ENCODE measurements around the gene SMYD2. TPM values are rescaled to one million over a fixed set of nuclear protein-coding genes. Genes with fewer than 3 reads are reported as not detected.

SMYD2 gene
- total and polyA plus RNA-seq, 10 of the 15 experiments (the other 5 are each of a cell fraction or from before 2014, with no cell fraction given), result 8.3 to 55.7 (median 26.4) TPM

DNA sequence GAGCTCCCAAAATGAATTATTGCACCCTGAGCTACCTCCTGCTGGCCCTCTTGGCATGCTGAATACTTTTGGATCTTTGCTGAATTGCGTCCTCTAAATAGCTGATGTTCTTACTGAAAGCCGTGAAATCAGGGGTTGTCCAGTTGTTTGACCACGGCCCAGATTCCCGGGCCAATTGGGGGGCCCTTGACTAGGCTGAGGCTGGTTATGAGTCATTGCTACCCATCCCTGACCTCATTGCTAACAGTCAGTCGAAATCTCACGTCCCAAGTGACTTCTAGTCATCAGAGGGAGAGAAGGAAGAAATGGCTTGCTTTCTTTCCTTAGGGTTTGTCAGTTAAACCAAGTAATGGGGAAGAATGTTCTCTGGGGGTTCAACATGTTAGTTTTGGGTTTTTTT lies 37.4 kb downstream of the SMYD2 start:
- peaks cover 3% of the 10 kb centered on the region in 2 experiments; a peak in 2 of 4 replicates for H3K36me3 ChIP-seq (ENCODE audit: control insufficient read depth in 2 of 2, insufficient read depth in 2 of 2, low read length in 1 of 2)
- WGBS (ENCODE audit: insufficient coverage, insufficient replicate concordance, low lambda C conversion rate, missing lambda C conversion rate), result 18% methylated on average over 6 of the region's 6 CpGs
- H3K27ac ChIP-seq (ENCODE audit: control insufficient read depth, insufficient read depth), result no peak overlapping the region; the same call in 1 of the 2 replicates
- DNase-seq (ENCODE audit: low read depth, low spot score) (no peak), FAIRE-seq (no peak), ATAC-seq (peak; percentile 16; the same call in 2 of the 3 replicates)
- no peak overlapping the region; the same call in 1 of the 2 replicates for H2AFZ ChIP-seq (ENCODE audit: control insufficient read depth, low read depth, low read length)
- H3K9ac ChIP-seq (ENCODE audit: control insufficient read depth, insufficient read depth, low read length), result no peak overlapping the region
- ChIA-PET RAD21 (ENCODE audit: unreplicated experiment) (interaction anchor here (1.0 to 3.2 kb wide), 6 partner anchors 10 to 60 kb away, joined by 3 to 17 read pairs (median 5); partner anchors contain the start of gene SMYD2), CTCF (interaction anchor here (0.6 to 9.2 kb wide), 7 partner anchors 12 to 678 kb away, joined by 3 to 132 read pairs (median 3); no protein-coding TSS in a partner anchor), POLR2A (no interaction called here), SMC1A (ENCODE audit: uncharacterized antibody, unreplicated experiment) (interaction anchor here (0.8 to 3.9 kb wide), 9 partner anchors 9 to 262 kb away, joined by 3 to 31 read pairs (median 4); no protein-coding TSS in a partner anchor)
- H3K27me3 ChIP-seq (replicated peaks in 1 of 2; ENCODE audit: control insufficient read depth in 2 of 2, insufficient read depth in 2 of 2, low read length in 1 of 2), result no peaks in the 10 kb centered on the region
- TF ChIP-seq NFIC (IDR thresholded peaks at IDR 0.05; ENCODE audit: low read depth, low read length) (peak; percentile 60; the same call in 1 of the 2 replicates), IKZF1 (conservative IDR thresholded peaks at IDR 0.05) (peak; percentile 42), TCF7 (IDR thresholded peaks at IDR 0.05; ENCODE audit: borderline replicate concordance) (no peak), SIN3A (IDR thresholded peaks at IDR 0.05; ENCODE audit: low read depth, low read length) (no peak), RUNX3 (IDR thresholded peaks at IDR 0.05; ENCODE audit: low read length) (peak; percentile 78), SP1 (IDR thresholded peaks at IDR 0.05; ENCODE audit: low read depth, low read length) (no peak), JUNB (IDR thresholded peaks at IDR 0.05) (peak; percentile 79), TARDBP (IDR thresholded peaks at IDR 0.05; ENCODE audit: borderline replicate concordance) (no peak), SUPT20H (IDR thresholded peaks at IDR 0.05; ENCODE audit: borderline replicate concordance, control insufficient read depth, low read depth, low read length) (no peak), ETV6 (conservative IDR thresholded peaks at IDR 0.05 in 1 of 2, IDR thresholded peaks at IDR 0.05 in 1 of 2; ENCODE audit: borderline replicate concordance in 1 of 2, low read depth in 1 of 2) (0 out of 4 replicates have a peak, but pooled peaks of 1 of the 2 experiments have one; percentile 37), BCL11A (IDR thresholded peaks at IDR 0.05; ENCODE audit: low read depth, low read length) (peak; percentile 30; the same call in 1 of the 2 replicates), NR2F1 (conservative IDR thresholded peaks at IDR 0.05) (no peak), CREM (IDR thresholded peaks at IDR 0.05; ENCODE audit: low read depth) (peak; percentile 72; the same call in 1 of the 2 replicates), EED (IDR thresholded peaks at IDR 0.05; ENCODE audit: low read depth) (peak; percentile 87)
- TF ChIP-seq, protein P1, sequence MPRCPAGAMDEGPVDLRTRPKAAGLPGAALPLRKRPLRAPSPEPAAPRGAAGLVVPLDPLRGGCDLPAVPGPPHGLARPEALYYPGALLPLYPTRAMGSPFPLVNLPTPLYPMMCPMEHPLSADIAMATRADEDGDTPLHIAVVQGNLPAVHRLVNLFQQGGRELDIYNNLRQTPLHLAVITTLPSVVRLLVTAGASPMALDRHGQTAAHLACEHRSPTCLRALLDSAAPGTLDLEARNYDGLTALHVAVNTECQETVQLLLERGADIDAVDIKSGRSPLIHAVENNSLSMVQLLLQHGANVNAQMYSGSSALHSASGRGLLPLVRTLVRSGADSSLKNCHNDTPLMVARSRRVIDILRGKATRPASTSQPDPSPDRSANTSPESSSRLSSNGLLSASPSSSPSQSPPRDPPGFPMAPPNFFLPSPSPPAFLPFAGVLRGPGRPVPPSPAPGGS (IDR thresholded peaks at IDR 0.05; ENCODE audit: borderline replicate concordance, insufficient read depth, low read depth, low read length, poor library complexity, severe bottlenecking), result peak; percentile 70
- no peaks in the 10 kb centered on the region for H3K9me3 ChIP-seq (replicated peaks; ENCODE audit: control insufficient read depth, insufficient read depth, low read length)
- no peaks in the 10 kb centered on the region for H4K20me1 ChIP-seq (ENCODE audit: control insufficient read depth, insufficient read depth)
- peaks cover 9% of the 10 kb centered on the region for H3K4me1 ChIP-seq (ENCODE audit: control insufficient read depth, insufficient read depth, low read length)
- peak overlapping the region; percentile 23; the same call in 1 of the 2 replicates for H3K4me2 ChIP-seq (ENCODE audit: control insufficient read depth, insufficient read depth)
- no peaks in the 10 kb centered on the region for H3K79me2 ChIP-seq (ENCODE audit: control insufficient read depth, insufficient read depth, low read length)
- intact Hi-C loops (cut with micrococcal nuclease; ENCODE audit: unreplicated experiment) (no loop called here), in situ Hi-C loops (cut with MboI) (no loop called here)
- H3K4me3 ChIP-seq, result peak overlapping the region; percentile 6; the same call in 1 of the 2 replicates
- no TSS peak for BruUV-seq (replicated peaks)

All from GM12878 (cell line).